Psoas muscle (tissue), 8 donors: ENCODE data around the gene TBC1D22A. TPM values are rescaled to one million over a fixed set of nuclear protein-coding genes. Genes with fewer than 3 reads are reported as not detected.

Experiments
- ATAC-seq, 4 donors: fragments of 200-7000 bp; cut with Tn5 transposase; one replicate each; pipeline ENCODE4 v1.9.1; 2020; ENCODE audit warnings: moderate library complexity in 3 of 4, mild to moderate bottlenecking in 2 of 4
- DNase-seq, 2 donors: peaks; one replicate each; pipeline ENCODE4 v3.0.0-alpha.2; 2020
- H3K27ac ChIP-seq: fragments of 200-600 bp; one replicate; pipeline ENCODE4 v1.8.0; 2022
- H3K27me3 ChIP-seq, 3 donors: fragments of 200-600 bp in 1 of 3; one replicate each; pipeline versions ENCODE4 v1.6.1 to v1.8.0; 2013 to 2022; ENCODE audit warnings: low read length in 2 of 3, mild to moderate bottlenecking in 2 of 3, moderate library complexity in 1 of 3; ENCODE audit not compliant: insufficient read depth in 3 of 3
- H3K36me3 ChIP-seq, 2 donors: fragments of 200-600 bp in 1 of 2; one replicate each; pipeline versions ENCODE4 v1.6.1 to v1.8.0; 2013 to 2022; ENCODE audit warnings: low read depth in 1 of 2, mild to moderate bottlenecking in 1 of 2, moderate library complexity in 1 of 2; ENCODE audit not compliant: insufficient read depth in 1 of 2
- H3K4me1 ChIP-seq: fragments of 200-600 bp; one replicate; pipeline ENCODE4 v1.8.0; 2022
- H3K4me3 ChIP-seq: fragments of 200-600 bp; one replicate; pipeline ENCODE4 v1.8.0; 2022; ENCODE audit warnings: mild to moderate bottlenecking
- H3K9me3 ChIP-seq: fragments of 200-600 bp; one replicate; pipeline ENCODE4 v1.8.0; 2022
- CTCF ChIP-seq: fragments of 200-600 bp; IDR thresholded peaks from one replicate; pipeline ENCODE4 v1.8.0; 2022; ENCODE audit warnings: antibody characterized with exemption
- WGBS, 3 donors: extraction: QIAGEN DNeasy Blood & Tissue Kit; methylation state at CpG; one replicate each; pipeline versions ENCODE4 v1.1.6 to v1.1.7; 2013; 5-methylcytosine and 5-hydroxymethylcytosine counted together
- intact Hi-C, 2 donors: fragments of 100-400 bp; cut with DNase I; formaldehyde crosslinking; loops; one replicate each; pipeline versions ENCODE4 v1.11.0 to v1.14.2; 2022
- polyA plus RNA-seq, 3 donors: library from polyadenylated mRNA; stranded (reverse); fragments of 200-250 nt; gene quantifications; one replicate each; pipeline ENCODE4 v1.2.3, GENCODE V29; 2013
- total RNA-seq, 4 donors: library from RNA; stranded (reverse); fragmentation: NEBNext Ultra II Directional in 2 of 4; extraction: Animal tissue kit (Norgen Biotek cat#: 25700) in 2 of 4; gene quantifications; one replicate each; pipeline versions ENCODE4 v1.2.1 to v1.2.4, GENCODE V29; 2021 to 2023
- donor health status: healthy with polysubstance abuse.
- donor health status: DM: no; HTN: no; CAD: no; lungs with moderate emphysema.
- donor health status: Bipolar disorder and iron deficiency.
- donor health status: healthy.
- donor health status: DM: yes; HTN: yes; CAD: no.
- donor health status: DM: no; HTN: no; CAD: no.
- donor health status: DM: no; HTN: no; CAD: no.
- donor health status: DM: yes; HTN: yes; CAD: no.

TBC1D22A gene
- total and polyA plus RNA-seq, 7 donors: 11.7 to 25.0 (median 18.9) TPM

GRCh38 chr22:47011131-47011858 is 248.8 kb downstream of the TBC1D22A start:
- intact Hi-C loops: no loop called here
- no peak for DNase-seq
- Histone ChIP-seq H3K36me3 (no peaks in the 10 kb centered on the region), H3K9me3 (no peaks in the 10 kb centered on the region), H3K4me3 (no peak overlapping the region), H3K4me1 (no peaks in the 10 kb centered on the region), H3K27me3 (no peaks in the 10 kb centered on the region), H3K27ac (no peak overlapping the region)
- no peak for ATAC-seq
- TF ChIP-seq CTCF: no peak
- WGBS, 3 donors: 86 to 87% (median 87%) methylated on average over 12 of the region's 12 CpGs

GRCh38 chr22:47011859-47012258 is 249.4 kb downstream of the TBC1D22A start:
- no peak overlapping the region for H3K27ac ChIP-seq
- DNase-seq: no peak
- H3K36me3 ChIP-seq: no peaks in the 10 kb centered on the region
- no peaks in the 10 kb centered on the region for H3K9me3 ChIP-seq
- intact Hi-C loops: no loop called here
- no peak overlapping the region for H3K4me3 ChIP-seq
- no peaks in the 10 kb centered on the region for H3K4me1 ChIP-seq
- TF ChIP-seq CTCF: no peak
- no peaks in the 10 kb centered on the region for H3K27me3 ChIP-seq
- ATAC-seq: no peak
- WGBS, 3 donors: 91 to 92% (median 91%) methylated on average over 8 of the region's 8 CpGs

- 85 to 90% (median 87%) methylated on average over 20 of the region's 20 CpGs for WGBS, 3 donors
- Histone ChIP-seq H3K36me3 (no peaks in the 10 kb centered on the region), H3K9me3 (no peaks in the 10 kb centered on the region), H3K4me1 (no peaks in the 10 kb centered on the region), H3K27ac (no peak overlapping the region), H3K27me3 (no peaks in the 10 kb centered on the region), H3K4me3 (no peak overlapping the region)
- no peak for TF ChIP-seq CTCF
- no peak for DNase-seq
- intact Hi-C loops: no loop called here
- no peak for ATAC-seq
Measured at GRCh38 chr22:47012589-47013370, 250.3 kb downstream of the TBC1D22A start.

GRCh38 chr22:47013861-47014635 is 251.6 kb downstream of the TBC1D22A start:
- no peaks in the 10 kb centered on the region for H3K36me3 ChIP-seq
- 92 to 96% (median 94%) methylated on average over 23 of the region's 23 CpGs for WGBS, 3 donors
- H3K27me3 ChIP-seq: no peaks in the 10 kb centered on the region
- no peak overlapping the region for H3K27ac ChIP-seq
- no peak for TF ChIP-seq CTCF
- H3K9me3 ChIP-seq: no peaks in the 10 kb centered on the region
- no peak overlapping the region for H3K4me3 ChIP-seq
- ATAC-seq: no peak
- no peak for DNase-seq
- no peaks in the 10 kb centered on the region for H3K4me1 ChIP-seq
- intact Hi-C loops: no loop called here
